SK-N-SH (cell line): ENCODE measurements around the gene ZNF709. TPM values are rescaled to one million over a fixed set of nuclear protein-coding genes. Genes with fewer than 3 reads are reported as not detected.

ENCODE experiments used
- CTCF ChIA-PET: fragments of 300-600, 350-600 bp; formaldehyde crosslinking; extraction: SDS; loops from one replicate; lab custom pipeline; 2021; lab: Yijun Ruan, JAX
- POLR2A ChIA-PET: fragments of 350-600 bp; sonication (Branson Sonifier 250); formaldehyde crosslinking; extraction: SDS; loops from one replicate; lab custom pipeline; 2020; ENCODE audit warnings: antibody characterized with exemption, inconsistent platforms; lab: Yijun Ruan, JAX
- DNase-seq: peaks from one replicate; pipeline ENCODE4 v3.0.0; 2012
- H2AFZ ChIP-seq: fragments of 200-600 bp; sonication (generic); 2 replicates; pipeline ENCODE4 v1.8.1; 2016; ENCODE audit warnings: antibody characterized with exemption, mild to moderate bottlenecking, low read depth
- H3F3A ChIP-seq: fragments of 200-600 bp; sonication (generic); replicated peaks from 2 replicates; pipeline ENCODE3; 2016; ENCODE audit warnings: antibody characterized with exemption, mild to moderate bottlenecking; ENCODE audit not compliant: insufficient read depth
- H3K27ac ChIP-seq, 2 experiments: fragments of 200-500 bp in 1 of 2; fragments of 200-600 bp in 1 of 2; sonication (Bioruptor generic) in 1 of 2; sonication (generic), shearing (Covaris generic) in 1 of 2; 2 replicates each; pipeline versions ENCODE4 v1.5.1 to v1.6.1; 2014 to 2016; ENCODE audit warnings: low read depth in 2 of 2, inconsistent platforms in 1 of 2, low read length in 1 of 2, mild to moderate bottlenecking in 1 of 2, mixed read lengths in 1 of 2
- H3K27me3 ChIP-seq: fragments of 200-600 bp; sonication (generic), shearing (Covaris generic); 2 replicates; pipeline ENCODE4 v1.6.1; 2016; ENCODE audit warnings: mixed run types; ENCODE audit not compliant: insufficient read depth
- H3K36me3 ChIP-seq, 2 experiments: fragments of 200-500 bp in 1 of 2; fragments of 200-600 bp in 1 of 2; sonication (Bioruptor generic) in 1 of 2; sonication (generic) in 1 of 2; replicated peaks in 1 of 2; 2 replicates each; pipeline versions ENCODE3 to v1.5.1; 2014 to 2016; ENCODE audit warnings: low read length in 1 of 2, mild to moderate bottlenecking in 1 of 2; ENCODE audit not compliant: insufficient read depth in 2 of 2, control insufficient read depth in 1 of 2
- H3K4me1 ChIP-seq, 2 experiments: fragments of 200-500 bp in 1 of 2; fragments of 200-600 bp in 1 of 2; sonication (Bioruptor generic) in 1 of 2; sonication (generic), shearing (Covaris generic) in 1 of 2; 2 replicates each; pipeline versions ENCODE4 v1.5.1 to v1.6.1; 2014 to 2016; ENCODE audit warnings: low read depth in 1 of 2, low read length in 1 of 2, mixed run types in 1 of 2; ENCODE audit not compliant: insufficient read depth in 2 of 2, control insufficient read depth in 1 of 2
- H3K4me2 ChIP-seq: fragments of 200-600 bp; sonication (generic), shearing (Covaris generic); 2 replicates; pipeline ENCODE4 v1.6.1; 2017; ENCODE audit warnings: mixed run types
- H3K4me3 ChIP-seq, 2 experiments: fragments of 200-500 bp in 1 of 2; fragments of 200-600 bp in 1 of 2; sonication (Bioruptor generic) in 1 of 2; sonication (generic), shearing (Covaris generic) in 1 of 2; 2 replicates each; pipeline versions ENCODE4 v1.5.1 to v1.8.1; 2014 to 2016; ENCODE audit warnings: low read depth in 2 of 2, inconsistent platforms in 1 of 2, low read length in 1 of 2, mild to moderate bottlenecking in 1 of 2, mixed read lengths in 1 of 2, moderate library complexity in 1 of 2
- H3K79me2 ChIP-seq: fragments of 200-600 bp; sonication (generic); 2 replicates; pipeline ENCODE4 v1.8.1; 2017; ENCODE audit warnings: mild to moderate bottlenecking; ENCODE audit not compliant: insufficient read depth
- H3K9ac ChIP-seq: fragments of 200-600 bp; sonication (generic); 2 replicates; pipeline ENCODE4 v1.6.1; 2017; ENCODE audit warnings: mixed run types
- H3K9me2 ChIP-seq: fragments of 200-600 bp; sonication (generic); 2 replicates; pipeline ENCODE4 v1.6.1; 2017; ENCODE audit warnings: mixed run types
- H3K9me3 ChIP-seq: fragments of 200-600 bp; sonication (generic); 2 replicates; pipeline ENCODE4 v1.6.1; 2017; ENCODE audit warnings: mixed run types, mild to moderate bottlenecking, moderate library complexity
- H4K20me1 ChIP-seq: fragments of 200-600 bp; sonication (generic); 2 replicates; pipeline ENCODE4 v1.6.1; 2017; ENCODE audit warnings: mild to moderate bottlenecking, mixed run types; ENCODE audit not compliant: insufficient read depth
- CHD2 ChIP-seq: fragments of 150-350 bp; IDR thresholded peaks from 2 replicates; pipeline ENCODE4 v1.6.1; 2018; ENCODE audit warnings: low read length; ENCODE audit not compliant: partially characterized antibody
- EP300 ChIP-seq, 2 experiments: IDR thresholded peaks; 2 replicates each; pipeline versions ENCODE4 v1.4.0 to v1.6.1; 2012; ENCODE audit warnings: borderline replicate concordance in 1 of 2, low read depth in 1 of 2, low read length in 1 of 2
- FOXJ3 ChIP-seq: sonication (generic); formaldehyde crosslinking; IDR thresholded peaks from 2 replicates; pipeline ENCODE4 v1.5.1; 2020; ENCODE audit warnings: mild to moderate bottlenecking, missing genetic modification reagents
- FOXM1 ChIP-seq: IDR thresholded peaks from 2 replicates; pipeline ENCODE4 v1.4.0; 2012; ENCODE audit warnings: low read depth, mild to moderate bottlenecking
- GABPA ChIP-seq: IDR thresholded peaks from 2 replicates; pipeline ENCODE4 v1.4.0; 2012; ENCODE audit warnings: low read depth, mild to moderate bottlenecking
- JUND ChIP-seq: IDR thresholded peaks from 2 replicates; pipeline ENCODE4 v1.4.0; 2012
- MEF2A ChIP-seq: IDR thresholded peaks from 2 replicates; pipeline ENCODE4 v1.4.0; 2012; ENCODE audit warnings: low read depth, borderline replicate concordance
- NRF1 ChIP-seq: IDR thresholded peaks from 2 replicates; pipeline ENCODE4 v1.6.1; 2012; ENCODE audit warnings: low read depth, mild to moderate bottlenecking, low read length
- TCF12 ChIP-seq: IDR thresholded peaks from 2 replicates; pipeline ENCODE4 v1.4.0; 2012
- WGBS: methylation state at CpG from one replicate; pipeline ENCODE4 v1.1.6; 2017; ENCODE audit warnings: low lambda C conversion rate; 5-methylcytosine and 5-hydroxymethylcytosine counted together
- polyA plus RNA-seq, 3 experiments: library from polyadenylated mRNA; depleted of rRNA; stranded (reverse); fragments of >200 nt; gene quantifications; 2 replicates each; pipeline ENCODE4 v1.2.3, GENCODE V29; 2012
- TF ChIP-seq, protein P1 (sequence below): IDR thresholded peaks from 2 replicates; pipeline ENCODE4; 2012
- TF ChIP-seq, protein P2 (sequence below): fragments of 150-350 bp; IDR thresholded peaks from 2 replicates; pipeline ENCODE4 v1.6.1; 2017; ENCODE audit warnings: antibody characterized with exemption, low read length, low read depth, borderline replicate concordance

Gene ZNF709
- polyA plus RNA-seq, 1 of the 3 experiments (the other 2 are of a cell fraction) = 0.64 TPM

DNA sequence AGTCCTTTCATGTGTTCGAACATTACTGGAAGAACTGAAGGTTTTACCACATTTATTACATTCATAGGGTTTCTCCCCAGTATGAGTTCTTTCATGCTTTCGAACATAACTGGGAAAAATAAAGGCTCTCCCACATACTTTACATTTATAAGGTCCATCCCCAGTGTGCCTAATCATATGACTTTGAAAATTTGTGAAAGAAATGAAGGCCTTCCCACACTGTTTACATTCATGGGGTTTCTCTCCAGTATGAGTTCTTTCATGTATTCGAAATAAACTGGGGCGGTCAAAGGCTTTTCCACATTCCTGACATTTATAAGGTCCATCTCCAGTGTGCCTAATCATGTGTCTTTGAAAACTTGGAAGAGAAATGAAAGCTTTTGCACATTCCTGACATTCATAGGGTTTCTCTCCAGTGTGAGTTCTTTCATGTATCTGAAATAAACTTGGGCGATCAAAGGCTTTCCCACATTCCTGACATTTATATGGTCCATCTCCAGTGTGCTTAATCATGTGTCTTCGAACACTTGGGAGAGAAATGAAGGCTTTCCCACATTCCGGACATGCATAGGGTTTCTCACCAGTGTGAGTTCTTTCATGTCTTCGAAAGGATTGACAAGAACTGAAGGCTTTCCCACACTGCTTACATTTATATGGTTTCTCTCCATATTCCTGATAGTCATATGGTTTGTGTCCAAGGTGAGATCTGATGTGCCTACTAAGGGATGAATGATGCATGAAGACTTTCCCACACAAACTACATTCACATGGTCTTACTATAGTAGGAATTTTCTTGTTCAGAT lies 42.6 kb upstream of the ZNF709 start:
- Histone ChIP-seq H3K4me1 (no peaks in the 10 kb centered on the region), H4K20me1 (no peaks in the 10 kb centered on the region), H3K9me3 (peaks cover 74% of the 10 kb centered on the region), H3K4me2 (no peak overlapping the region), H3K79me2 (peaks cover 39% of the 10 kb centered on the region), H3F3A (peaks cover 21% of the 10 kb centered on the region), H3K9ac (no peak overlapping the region), H3K9me2 (no peaks in the 10 kb centered on the region), H3K36me3 (peaks cover 33 to 95% of the 10 kb centered on the region in 2 experiments), H3K27me3 (no peaks in the 10 kb centered on the region), H2AFZ (no peak overlapping the region), H3K4me3 (peak overlapping the region in 1 of 2 experiments; percentile 7; a peak in 1 of 4 replicates), H3K27ac (no peak overlapping the region)
- WGBS = 94% methylated on average over 8 of the region's 8 CpGs
- ChIA-PET CTCF (no interaction called here), POLR2A (no interaction called here)
- TF ChIP-seq TCF12 (peak; percentile 32; the same call in 1 of the 2 replicates), MEF2A (no peak)
- TF ChIP-seq, protein P1, sequence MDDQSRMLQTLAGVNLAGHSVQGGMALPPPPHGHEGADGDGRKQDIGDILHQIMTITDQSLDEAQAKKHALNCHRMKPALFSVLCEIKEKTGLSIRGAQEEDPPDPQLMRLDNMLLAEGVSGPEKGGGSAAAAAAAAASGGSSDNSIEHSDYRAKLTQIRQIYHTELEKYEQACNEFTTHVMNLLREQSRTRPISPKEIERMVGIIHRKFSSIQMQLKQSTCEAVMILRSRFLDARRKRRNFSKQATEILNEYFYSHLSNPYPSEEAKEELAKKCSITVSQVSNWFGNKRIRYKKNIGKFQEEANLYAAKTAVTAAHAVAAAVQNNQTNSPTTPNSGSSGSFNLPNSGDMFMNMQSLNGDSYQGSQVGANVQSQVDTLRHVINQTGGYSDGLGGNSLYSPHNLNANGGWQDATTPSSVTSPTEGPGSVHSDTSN = no peak
- no peak for DNase-seq

DNA sequence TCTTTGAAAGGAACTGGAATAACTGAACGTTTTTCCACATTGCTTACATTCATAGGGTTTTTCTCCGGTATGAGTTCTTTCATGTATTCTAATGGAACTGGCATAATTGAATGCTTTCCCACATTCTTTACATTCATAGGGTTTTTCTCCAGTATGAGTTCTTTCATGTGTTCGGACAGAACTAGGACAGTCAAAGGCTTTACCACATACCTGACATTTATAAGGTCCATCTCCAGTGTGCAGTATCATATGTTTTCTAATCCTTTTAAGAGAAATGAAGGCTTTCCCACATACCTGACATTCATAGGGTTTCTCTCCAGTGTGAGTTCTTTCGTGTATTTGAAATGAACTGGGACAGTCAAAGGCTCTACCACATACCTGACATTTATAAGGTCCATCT lies 41.9 kb upstream of the ZNF709 start:
- CTCF ChIA-PET = no interaction called here
- Histone ChIP-seq H3K27ac (no peak overlapping the region), H3K4me2 (no peak overlapping the region)

More for the DNA sequence above, 41.9 kb upstream of the ZNF709 start:
- peaks cover 33 to 97% of the 10 kb centered on the region in 2 experiments for H3K36me3 ChIP-seq
- no peak for DNase-seq
- peak overlapping the region in 1 of 2 experiments; percentile 9; a peak in 1 of 4 replicates for H3K4me3 ChIP-seq
- H4K20me1 ChIP-seq = no peaks in the 10 kb centered on the region
- no peak overlapping the region for H3K9ac ChIP-seq
- peaks cover 75% of the 10 kb centered on the region for H3K9me3 ChIP-seq
- H3F3A ChIP-seq = peaks cover 23% of the 10 kb centered on the region
- POLR2A ChIA-PET = no interaction called here
- H3K79me2 ChIP-seq = peaks cover 34% of the 10 kb centered on the region
- no peak overlapping the region for H2AFZ ChIP-seq
- TF ChIP-seq, protein P2, sequence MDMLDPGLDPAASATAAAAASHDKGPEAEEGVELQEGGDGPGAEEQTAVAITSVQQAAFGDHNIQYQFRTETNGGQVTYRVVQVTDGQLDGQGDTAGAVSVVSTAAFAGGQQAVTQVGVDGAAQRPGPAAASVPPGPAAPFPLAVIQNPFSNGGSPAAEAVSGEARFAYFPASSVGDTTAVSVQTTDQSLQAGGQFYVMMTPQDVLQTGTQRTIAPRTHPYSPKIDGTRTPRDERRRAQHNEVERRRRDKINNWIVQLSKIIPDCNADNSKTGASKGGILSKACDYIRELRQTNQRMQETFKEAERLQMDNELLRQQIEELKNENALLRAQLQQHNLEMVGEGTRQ = no peak
- TF ChIP-seq NRF1 (no peak), CHD2 (no peak), GABPA (no peak), FOXM1 (no peak), EP300 (IDR thresholded peaks at IDR 0.05; ENCODE audit: borderline replicate concordance in 1 of 2, low read depth in 1 of 2, low read length in 1 of 2) (no peak), MEF2A (no peak), FOXJ3 (no peak), JUND (no peak)
- TF ChIP-seq, protein P1 = no peak
- WGBS = 82% methylated on average over 4 of the region's 4 CpGs
- H3K9me2 ChIP-seq = no peaks in the 10 kb centered on the region
- H3K27me3 ChIP-seq = no peaks in the 10 kb centered on the region
- H3K4me1 ChIP-seq = no peaks in the 10 kb centered on the region
